Measurements from ENCODE around the gene TIGD4.

Gene TIGD4

DNA sequence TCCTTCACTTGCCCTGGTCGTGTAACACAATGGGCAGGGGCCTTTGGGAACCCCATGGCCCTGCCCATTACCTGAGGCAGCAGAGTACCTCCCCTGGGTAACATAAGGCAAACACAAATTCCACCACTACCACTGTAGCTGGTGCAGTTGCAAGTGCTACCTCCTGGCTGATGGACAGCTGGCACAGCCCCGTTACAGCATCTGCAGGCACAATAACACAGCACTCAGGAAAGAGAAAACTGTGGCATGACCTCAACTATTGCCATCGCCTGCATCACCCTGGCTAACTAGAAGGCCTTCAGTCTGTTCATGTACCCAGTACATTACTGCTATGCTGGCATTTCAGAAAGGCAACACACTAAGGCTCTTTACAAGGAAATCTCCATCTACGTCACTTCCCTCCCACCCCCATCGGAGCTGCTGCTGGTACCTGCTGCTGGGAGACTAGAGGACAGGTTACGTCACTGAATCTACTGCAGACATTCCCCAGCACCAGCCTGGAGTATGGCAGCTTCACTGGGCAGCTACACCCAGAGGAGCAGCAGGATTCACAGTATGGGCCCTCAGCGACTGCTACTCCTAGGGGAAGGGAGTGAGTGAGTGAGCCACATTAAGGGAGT is 39.6 kb upstream of the TIGD4 start:
- DNase-seq (ENCODE audit: extremely low spot score), result no peak
- ChIA-PET CTCF (interaction anchor here (1.1 to 1.8 kb wide), 4 partner anchors 10 to 20 kb away, joined by 3 to 5 read pairs (median 4); no protein-coding TSS in a partner anchor), POLR2A (no interaction called here)
- TF ChIP-seq, protein P1, sequence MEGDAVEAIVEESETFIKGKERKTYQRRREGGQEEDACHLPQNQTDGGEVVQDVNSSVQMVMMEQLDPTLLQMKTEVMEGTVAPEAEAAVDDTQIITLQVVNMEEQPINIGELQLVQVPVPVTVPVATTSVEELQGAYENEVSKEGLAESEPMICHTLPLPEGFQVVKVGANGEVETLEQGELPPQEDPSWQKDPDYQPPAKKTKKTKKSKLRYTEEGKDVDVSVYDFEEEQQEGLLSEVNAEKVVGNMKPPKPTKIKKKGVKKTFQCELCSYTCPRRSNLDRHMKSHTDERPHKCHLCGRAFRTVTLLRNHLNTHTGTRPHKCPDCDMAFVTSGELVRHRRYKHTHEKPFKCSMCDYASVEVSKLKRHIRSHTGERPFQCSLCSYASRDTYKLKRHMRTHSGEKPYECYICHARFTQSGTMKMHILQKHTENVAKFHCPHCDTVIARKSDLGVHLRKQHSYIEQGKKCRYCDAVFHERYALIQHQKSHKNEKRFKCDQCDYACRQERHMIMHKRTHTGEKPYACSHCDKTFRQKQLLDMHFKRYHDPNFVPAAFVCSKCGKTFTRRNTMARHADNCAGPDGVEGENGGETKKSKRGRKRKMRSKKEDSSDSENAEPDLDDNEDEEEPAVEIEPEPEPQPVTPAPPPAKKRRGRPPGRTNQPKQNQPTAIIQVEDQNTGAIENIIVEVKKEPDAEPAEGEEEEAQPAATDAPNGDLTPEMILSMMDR (IDR thresholded peaks at IDR 0.05; ENCODE audit: control extremely low read depth, extremely low read depth, low read depth, missing control alignments), result no peak

DNA sequence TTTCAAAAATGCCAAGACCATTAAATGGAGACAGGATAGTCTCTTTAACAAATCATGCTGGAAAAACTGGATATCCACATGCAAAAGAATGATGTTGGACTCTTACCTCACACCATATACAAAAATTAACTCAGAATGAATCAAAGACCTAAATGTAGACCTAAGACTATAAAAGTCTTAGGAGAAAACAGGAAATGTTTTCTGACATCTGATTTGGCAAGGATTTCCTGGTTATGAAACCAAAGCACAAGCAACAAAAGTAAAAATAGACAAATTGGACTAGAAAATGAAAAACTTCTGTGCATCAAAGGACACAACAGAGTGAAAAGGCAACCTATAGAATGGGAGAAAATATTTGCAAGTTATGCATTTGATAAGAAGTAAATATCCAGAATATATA is 37.8 kb upstream of the TIGD4 start:
- ChIA-PET POLR2A (no interaction called here), CTCF (no interaction called here)
- no peak for DNase-seq (ENCODE audit: extremely low spot score)
- TF ChIP-seq, protein P1 (IDR thresholded peaks at IDR 0.05; ENCODE audit: control extremely low read depth, extremely low read depth, low read depth, missing control alignments), result no peak

DNA sequence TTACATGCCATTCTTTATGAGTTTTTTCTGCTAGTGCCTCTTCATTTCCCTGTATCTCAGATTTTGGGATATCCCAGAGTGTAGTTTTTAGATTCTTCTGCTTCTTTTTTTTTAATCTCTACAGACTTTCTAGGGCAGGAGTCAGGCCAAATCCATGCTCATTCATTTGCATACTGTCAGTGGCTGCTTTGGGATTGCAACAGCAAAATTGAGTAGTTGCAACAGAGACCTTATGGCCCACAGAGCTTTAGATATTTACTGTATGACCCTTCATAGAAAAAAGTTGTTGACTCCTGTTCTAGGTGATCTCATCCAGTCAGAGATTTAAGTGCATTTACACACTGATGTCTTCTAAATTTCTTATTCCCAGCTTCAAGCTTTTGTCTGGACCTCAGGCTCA is 35.5 kb upstream of the TIGD4 start:
- ChIA-PET CTCF (interaction anchor here (1.6 kb wide), 1 partner anchor 13 kb away, joined by 4 read pairs; no protein-coding TSS in a partner anchor), POLR2A (no interaction called here)
- DNase-seq (ENCODE audit: extremely low spot score), result no peak
- TF ChIP-seq, protein P1 (IDR thresholded peaks at IDR 0.05; ENCODE audit: control extremely low read depth, extremely low read depth, low read depth, missing control alignments), result no peak

DNA sequence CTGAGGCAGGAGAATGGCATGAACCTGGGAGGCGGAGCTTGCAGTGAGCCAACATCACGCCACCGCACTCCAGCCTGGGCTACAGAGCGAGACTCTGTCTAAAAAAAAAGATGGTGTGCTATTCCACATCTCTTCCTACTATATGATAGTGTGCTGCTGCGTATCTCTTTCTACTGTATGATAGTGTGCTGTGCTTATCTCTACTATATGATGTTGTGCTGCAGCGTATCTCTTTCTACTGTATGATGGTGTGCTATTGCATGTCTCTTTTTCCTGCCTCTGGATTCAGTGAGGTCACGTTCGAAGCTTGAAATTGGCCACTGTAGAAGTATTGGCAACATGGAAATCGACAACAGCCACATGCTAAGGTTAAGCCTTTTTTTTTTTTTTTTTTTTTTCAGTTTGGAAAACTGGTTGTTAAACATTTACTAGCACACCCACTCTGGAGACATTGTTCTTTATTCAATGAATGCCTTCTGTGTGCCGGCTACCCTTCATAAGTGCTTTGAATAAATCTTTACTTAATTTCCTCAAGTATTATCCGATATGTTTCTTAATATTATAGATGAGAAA is 31.3 kb upstream of the TIGD4 start:
- TF ChIP-seq, protein P1 (IDR thresholded peaks at IDR 0.05; ENCODE audit: control extremely low read depth, extremely low read depth, low read depth, missing control alignments), result no peak
- CTCF ChIA-PET, result interaction anchor here (1.0 to 1.4 kb wide), 2 partner anchors 11 to 36 kb away, joined by 3 read pairs; no protein-coding TSS in a partner anchor
- POLR2A ChIA-PET, result no interaction called here
- DNase-seq (ENCODE audit: extremely low spot score), result no peak

DNA sequence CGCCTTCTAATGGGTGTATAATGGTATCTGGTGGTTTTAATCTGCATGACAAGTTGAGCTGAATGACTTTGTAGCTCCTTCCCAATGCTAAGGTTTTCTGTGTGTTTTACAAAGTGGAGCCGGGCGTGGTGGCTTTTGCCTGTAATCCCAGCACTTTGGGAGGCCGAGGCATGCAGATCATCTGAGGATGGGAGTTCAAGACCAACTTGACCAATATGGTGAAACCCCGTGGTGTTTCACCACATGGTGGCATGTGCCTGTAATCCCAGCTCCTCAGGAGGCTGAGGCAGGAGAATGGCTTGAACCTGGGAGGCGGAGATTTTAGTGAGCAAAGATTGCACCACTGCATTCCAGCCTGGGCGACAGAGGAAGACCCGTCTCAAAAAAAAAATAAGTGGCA is 29.1 kb upstream of the TIGD4 start:
- TF ChIP-seq, protein P1 (IDR thresholded peaks at IDR 0.05; ENCODE audit: control extremely low read depth, extremely low read depth, low read depth, missing control alignments), result no peak
- DNase-seq (ENCODE audit: extremely low spot score), result no peak
- POLR2A ChIA-PET, result no interaction called here
- CTCF ChIA-PET, result interaction anchor here (1.0 to 1.5 kb wide), 3 partner anchors 9 to 20 kb away, joined by 3 to 4 read pairs (median 3); no protein-coding TSS in a partner anchor

DNA sequence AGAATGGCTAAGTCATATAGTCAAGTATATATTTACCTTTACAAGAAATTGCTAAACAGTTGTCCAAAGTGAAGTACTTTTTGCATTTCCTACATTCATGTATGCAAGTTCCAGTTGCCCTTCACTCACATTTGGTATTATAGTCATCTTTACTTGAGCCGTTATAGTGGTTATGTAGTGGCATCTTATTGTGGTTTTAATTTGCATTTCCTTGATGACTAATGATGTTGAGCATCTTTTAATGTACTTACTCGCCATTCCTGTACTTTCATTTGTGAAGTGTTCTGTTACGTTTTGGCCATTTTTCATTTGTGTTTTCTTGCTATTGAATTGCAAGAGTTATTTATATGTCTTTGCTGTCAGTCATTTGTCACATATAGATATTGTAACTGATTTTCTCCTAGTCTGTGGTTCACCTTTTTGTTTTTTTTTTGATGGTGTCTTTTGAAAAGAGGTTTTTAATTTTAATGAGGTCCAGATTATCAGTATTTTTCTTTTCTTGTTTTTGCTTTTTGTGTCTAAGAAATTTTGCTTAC is 27.8 kb upstream of the TIGD4 start:
- DNase-seq (ENCODE audit: extremely low spot score), result no peak
- TF ChIP-seq, protein P1 (IDR thresholded peaks at IDR 0.05; ENCODE audit: control extremely low read depth, extremely low read depth, low read depth, missing control alignments), result no peak
- ChIA-PET POLR2A (no interaction called here), CTCF (no interaction called here)
